ENCODE data around the gene GPR137.

DNA sequence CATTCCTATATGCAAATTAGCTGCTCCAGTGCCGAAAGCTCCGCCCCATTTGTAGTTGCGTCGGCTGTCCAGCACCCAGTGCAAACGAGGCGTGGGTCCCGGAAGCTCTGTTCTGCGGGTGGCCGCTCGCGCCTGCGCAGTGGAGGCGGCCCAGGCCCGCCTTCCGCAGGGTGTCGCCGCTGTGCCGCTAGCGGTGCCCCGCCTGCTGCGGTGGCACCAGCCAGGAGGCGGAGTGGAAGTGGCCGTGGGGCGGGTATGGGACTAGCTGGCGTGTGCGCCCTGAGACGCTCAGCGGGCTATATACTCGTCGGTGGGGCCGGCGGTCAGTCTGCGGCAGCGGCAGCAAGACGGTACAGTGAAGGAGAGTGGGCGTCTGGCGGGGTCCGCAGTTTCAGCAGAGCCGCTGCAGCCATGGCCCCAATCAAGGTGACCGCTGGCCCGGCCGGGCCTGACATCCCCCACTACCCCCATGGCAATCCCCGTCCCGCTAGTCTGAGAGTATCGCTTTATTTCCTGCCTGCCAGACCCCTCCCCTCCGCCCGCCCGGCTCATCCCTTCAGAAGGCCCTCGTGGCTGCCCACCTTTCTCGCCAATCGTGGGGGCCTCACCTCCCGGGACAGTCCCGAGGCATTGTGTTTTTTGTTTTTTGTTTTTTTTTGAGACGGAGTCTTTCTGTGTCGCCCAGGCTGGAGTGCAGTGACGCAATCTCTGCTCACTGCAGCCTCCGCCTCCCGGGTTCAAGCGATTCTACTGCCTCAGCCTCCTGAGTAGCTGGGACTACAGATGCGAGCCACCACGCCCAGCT is 32.5 kb downstream of the GPR137 start, which contains the start of gene PRDX5:
- TF ChIP-seq, protein P1, sequence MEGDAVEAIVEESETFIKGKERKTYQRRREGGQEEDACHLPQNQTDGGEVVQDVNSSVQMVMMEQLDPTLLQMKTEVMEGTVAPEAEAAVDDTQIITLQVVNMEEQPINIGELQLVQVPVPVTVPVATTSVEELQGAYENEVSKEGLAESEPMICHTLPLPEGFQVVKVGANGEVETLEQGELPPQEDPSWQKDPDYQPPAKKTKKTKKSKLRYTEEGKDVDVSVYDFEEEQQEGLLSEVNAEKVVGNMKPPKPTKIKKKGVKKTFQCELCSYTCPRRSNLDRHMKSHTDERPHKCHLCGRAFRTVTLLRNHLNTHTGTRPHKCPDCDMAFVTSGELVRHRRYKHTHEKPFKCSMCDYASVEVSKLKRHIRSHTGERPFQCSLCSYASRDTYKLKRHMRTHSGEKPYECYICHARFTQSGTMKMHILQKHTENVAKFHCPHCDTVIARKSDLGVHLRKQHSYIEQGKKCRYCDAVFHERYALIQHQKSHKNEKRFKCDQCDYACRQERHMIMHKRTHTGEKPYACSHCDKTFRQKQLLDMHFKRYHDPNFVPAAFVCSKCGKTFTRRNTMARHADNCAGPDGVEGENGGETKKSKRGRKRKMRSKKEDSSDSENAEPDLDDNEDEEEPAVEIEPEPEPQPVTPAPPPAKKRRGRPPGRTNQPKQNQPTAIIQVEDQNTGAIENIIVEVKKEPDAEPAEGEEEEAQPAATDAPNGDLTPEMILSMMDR (IDR thresholded peaks at IDR 0.05) = peak; percentile 60
- peak; percentile 69 to 81 for TF ChIP-seq RAD21 (conservative IDR thresholded peaks at IDR 0.05 in 1 of 2, IDR thresholded peaks at IDR 0.05 in 1 of 2)
- TF ChIP-seq MAX (IDR thresholded peaks at IDR 0.05) = no peak
- no peak for TF ChIP-seq NFE2L2 (conservative IDR thresholded peaks at IDR 0.05; ENCODE audit: low read length)
- no peak for TF ChIP-seq ESRRA (IDR thresholded peaks at IDR 0.05; ENCODE audit: borderline replicate concordance, low read length)

Measured in A549 (cell line).